B cell (primary cell): ENCODE measurements around the gene DOCK1. TPM values are rescaled to one million over a fixed set of nuclear protein-coding genes. Genes with fewer than 3 reads are reported as not detected.

Experiments used
- ATAC-seq: fragments of 200-7000 bp; cut with Tn5 transposase; one replicate; pipeline ENCODE4 v1.10.0; 2021; ENCODE audit warnings: low read depth, mild to moderate bottlenecking, moderate number of reproducible peaks, moderate library complexity
- CTCF ChIA-PET: fragments of 350-600 bp; sonication (Branson Sonifier 250); formaldehyde crosslinking; loops from one replicate; lab custom pipeline; 2021; ENCODE audit warnings: antibody characterized with exemption, inconsistent platforms; lab: Charles Lee
- POLR2A ChIA-PET: fragments of 350-600 bp; sonication (Branson Sonifier 250); formaldehyde crosslinking; loops from one replicate; lab custom pipeline; 2021; ENCODE audit warnings: antibody characterized with exemption; lab: Charles Lee
- DNase-seq: peaks from one replicate; pipeline ENCODE4 v3.0.0; 2013
- H2AFZ ChIP-seq: 2 replicates; pipeline ENCODE4 v1.6.1; 2012; ENCODE audit warnings: mild to moderate bottlenecking, low read depth, low read length; ENCODE audit not compliant: insufficient read depth, poor library complexity, severe bottlenecking
- H3K27ac ChIP-seq, 2 donors: 1 replicate in 1 of 2; 2 replicates in 1 of 2; pipeline ENCODE4 v1.5.1; 2012 to 2013; ENCODE audit warnings: low read length in 2 of 2, mild to moderate bottlenecking in 2 of 2, moderate library complexity in 1 of 2
- H3K27me3 ChIP-seq, 4 experiments: fragments of 200-600 bp in 1 of 4; sonication (generic) in 1 of 4; replicated peaks in 1 of 4; 1 replicate in 2 of 4; 2 replicates in 2 of 4; pipeline versions ENCODE4 v1.6.1 to v1.7.0; 2013 to 2016; ENCODE audit warnings: low read length in 3 of 4, mild to moderate bottlenecking in 2 of 4, mixed read lengths in 1 of 4, moderate library complexity in 1 of 4; ENCODE audit not compliant: insufficient read depth in 4 of 4, control insufficient read depth in 3 of 4; ENCODE audit errors: control extremely low read depth in 1 of 4
- H3K36me3 ChIP-seq, 2 experiments: replicated peaks in 1 of 2; 1 replicate in 1 of 2; 2 replicates in 1 of 2; pipeline versions ENCODE4 v1.6.1 to v1.7.1; 2013; ENCODE audit warnings: low read length in 1 of 2; ENCODE audit not compliant: insufficient read depth in 2 of 2, control insufficient read depth in 1 of 2; ENCODE audit errors: control extremely low read depth in 1 of 2, extremely low read depth in 1 of 2
- H3K4me1 ChIP-seq, 2 donors: fragments of 200-600 bp in 1 of 2; sonication (generic) in 1 of 2; 1 replicate in 1 of 2; 2 replicates in 1 of 2; pipeline versions ENCODE4 v1.5.1 to v1.6.1; 2013 to 2017; ENCODE audit warnings: low read length in 2 of 2; ENCODE audit not compliant: control insufficient read depth in 2 of 2, insufficient read depth in 2 of 2
- H3K4me2 ChIP-seq: replicated peaks from 2 replicates; pipeline ENCODE3; 2012; ENCODE audit warnings: mild to moderate bottlenecking, low read depth, low read length; ENCODE audit not compliant: poor library complexity, severe bottlenecking
- H3K4me3 ChIP-seq, 5 experiments: fragments of 200-600 bp in 1 of 5; sonication (generic) in 1 of 5; 1 replicate in 3 of 5; 2 replicates in 2 of 5; pipeline versions ENCODE4 v1.5.1 to v1.7.0; 2011 to 2016; ENCODE audit warnings: low read length in 4 of 5, mild to moderate bottlenecking in 4 of 5, low read depth in 2 of 5, control low read depth in 1 of 5, moderate library complexity in 1 of 5; ENCODE audit not compliant: insufficient read depth in 1 of 5; ENCODE audit errors: control extremely low read depth in 1 of 5, extremely low read depth in 1 of 5
- H3K79me2 ChIP-seq: fragments of 200-600 bp; sonication (generic); one replicate; pipeline ENCODE4 v1.6.0; 2016; ENCODE audit warnings: low read length; ENCODE audit not compliant: control insufficient read depth, insufficient read depth
- H3K9ac ChIP-seq: fragments of 200-600 bp; sonication (generic); 2 replicates; pipeline ENCODE4 v1.6.1; 2017; ENCODE audit warnings: mild to moderate bottlenecking, low read length, moderate library complexity
- H3K9me3 ChIP-seq, 3 donors: one replicate each; pipeline versions ENCODE4 v1.6.1 to v1.7.1; 2013; ENCODE audit warnings: low read length in 2 of 3; ENCODE audit not compliant: control insufficient read depth in 2 of 3, insufficient read depth in 1 of 3; ENCODE audit errors: control extremely low read depth in 1 of 3
- H4K20me1 ChIP-seq: 2 replicates; pipeline ENCODE4 v1.6.0; 2012; ENCODE audit warnings: mild to moderate bottlenecking, low read length; ENCODE audit not compliant: insufficient read depth, control insufficient read depth, poor library complexity, severe bottlenecking
- H3K27ac Mint-ChIP-seq: one replicate; pipeline ENCODE4 v1.8.0; 2021; ENCODE audit warnings: mixed read lengths
- H3K27me3 Mint-ChIP-seq: one replicate; pipeline ENCODE4 v1.8.0; 2021; ENCODE audit warnings: mixed read lengths
- H3K4me1 Mint-ChIP-seq: one replicate; pipeline ENCODE4 v1.8.0; 2021; ENCODE audit warnings: mixed read lengths
- H3K4me3 Mint-ChIP-seq: one replicate; pipeline ENCODE4 v1.8.0; 2021; ENCODE audit warnings: mixed read lengths
- H3K9me3 Mint-ChIP-seq: one replicate; pipeline ENCODE4 v1.8.0; 2022; ENCODE audit warnings: mixed read lengths; ENCODE audit not compliant: insufficient read depth
- CTCF ChIP-seq: fragments of 200-600 bp; IDR thresholded peaks from one replicate; pipeline ENCODE4 v1.8.0; 2022; ENCODE audit warnings: antibody characterized with exemption, mild to moderate bottlenecking
- EZH2 ChIP-seq: IDR thresholded peaks from 2 replicates; pipeline ENCODE4 v1.6.1; 2012; ENCODE audit warnings: borderline replicate concordance, low read depth, mild to moderate bottlenecking, moderate library complexity, low read length; ENCODE audit not compliant: insufficient read depth, poor library complexity, severe bottlenecking
- WGBS: methylation state at CpG from one replicate; pipeline ENCODE4 v1.1.5; 2013; ENCODE audit warnings: missing lambda C conversion rate; ENCODE audit not compliant: insufficient coverage; 5-methylcytosine and 5-hydroxymethylcytosine counted together
- intact Hi-C: fragments of 100-400 bp; cut with micrococcal nuclease; formaldehyde crosslinking; loops from one replicate; pipeline ENCODE4 v1.10.0; 2022
- polyA plus RNA-seq: library from polyadenylated mRNA; depleted of rRNA; stranded (reverse); fragments of >200 nt; gene quantifications from 2 replicates; pipeline ENCODE4 v1.2.3, GENCODE V29; 2012
- total RNA-seq, 2 donors: library from RNA; stranded (reverse); fragments of 120-200 nt in 1 of 2; gene quantifications; 1 replicate in 1 of 2; 2 replicates in 1 of 2; pipeline versions ENCODE4 v1.2.3 to v1.2.4, GENCODE V29; 2013 to 2022

Gene DOCK1
- total and polyA plus RNA-seq, 2 donors (not counting 1 experiment from before 2014, with no cell fraction given) = not detected

DNA sequence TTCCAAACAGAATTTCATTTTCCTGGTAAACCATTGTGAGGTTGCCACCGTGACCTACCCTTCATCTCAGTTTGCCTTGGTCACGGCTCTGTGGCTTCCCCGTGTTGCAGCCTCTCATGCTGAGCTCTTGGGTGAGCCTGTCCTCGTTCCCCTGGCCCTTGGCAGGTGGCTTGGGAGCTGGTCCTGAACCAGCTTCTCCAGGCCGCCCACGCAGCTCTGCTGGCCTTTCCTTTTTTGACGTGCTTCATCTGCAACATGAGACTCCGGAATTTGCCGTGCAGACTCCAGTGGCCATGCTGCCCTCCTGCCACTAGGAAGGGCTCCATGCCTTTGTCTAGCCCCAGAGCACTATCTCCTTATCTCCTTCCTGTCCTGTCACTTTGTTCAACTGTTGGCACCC lies 550.9 kb downstream of the DOCK1 start:
- no peaks in the 10 kb centered on the region for H3K79me2 ChIP-seq
- H3K4me1 Mint-ChIP-seq = no peaks in the 10 kb centered on the region
- H3K4me3 Mint-ChIP-seq = no peak overlapping the region
- H3K36me3 ChIP-seq = no peaks in the 10 kb centered on the region
- intact Hi-C loops = no loop called here
- no peak for DNase-seq
- no peak for ATAC-seq
- no peak overlapping the region for H3K9ac ChIP-seq
- H3K27me3 Mint-ChIP-seq = no peaks in the 10 kb centered on the region
- no peak overlapping the region for H3K27ac Mint-ChIP-seq
- no peak for TF ChIP-seq CTCF
- no peak for TF ChIP-seq EZH2
- H3K9me3 ChIP-seq = peaks cover 0 to 24% (median 0%) of the 10 kb centered on the region in 3 donors
- H3K4me1 ChIP-seq = no peaks in the 10 kb centered on the region
- POLR2A ChIA-PET = no interaction called here
- no peak overlapping the region for H2AFZ ChIP-seq
- no peak overlapping the region for H3K27ac ChIP-seq
- CTCF ChIA-PET = no interaction called here
- 75% methylated on average over 9 of the region's 9 CpGs for WGBS
- peaks cover 6% of the 10 kb centered on the region for H3K9me3 Mint-ChIP-seq
- H4K20me1 ChIP-seq = no peaks in the 10 kb centered on the region
- no peaks in the 10 kb centered on the region for H3K27me3 ChIP-seq
- no peak overlapping the region for H3K4me3 ChIP-seq
- no peak overlapping the region for H3K4me2 ChIP-seq

DNA sequence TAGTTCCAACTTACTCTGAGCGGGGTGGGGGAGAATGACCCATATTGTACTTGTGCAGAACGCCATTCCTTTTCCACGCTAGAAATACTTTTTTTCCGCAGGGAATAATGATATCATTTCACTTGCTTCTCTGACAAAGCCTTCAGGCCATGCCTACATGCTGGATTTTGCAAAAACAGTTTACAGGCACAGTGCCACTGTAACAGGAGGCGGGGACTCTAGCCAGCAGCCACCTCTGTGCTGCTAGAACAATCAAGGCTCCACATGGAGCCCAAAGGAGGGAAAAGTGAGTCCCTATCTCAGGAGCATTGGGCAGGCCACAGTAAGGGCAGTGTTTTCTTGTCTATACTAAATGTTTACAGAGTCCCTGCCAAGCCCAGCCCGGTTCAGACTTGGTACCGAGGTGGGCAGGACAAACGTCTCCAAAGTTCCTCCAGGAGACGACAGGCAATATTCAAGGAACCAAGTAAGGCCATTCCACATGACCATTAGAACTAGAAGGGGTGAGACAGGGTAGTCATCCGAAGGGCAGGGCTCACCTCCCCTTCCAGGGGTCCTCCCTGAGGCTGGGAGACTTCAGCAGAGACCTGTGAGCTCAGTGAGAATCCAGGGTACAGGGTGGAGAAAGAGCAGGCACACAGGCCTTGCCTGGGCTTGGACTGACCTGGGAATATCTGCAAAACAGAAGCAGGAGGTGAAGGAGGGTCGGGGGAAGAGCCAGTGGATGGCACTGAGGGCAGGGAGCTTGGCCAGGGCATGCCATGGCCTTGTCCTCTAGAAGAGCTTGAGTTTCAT lies 553.0 kb downstream of the DOCK1 start:
- Mint-ChIP-seq H3K9me3 (peaks cover 6% of the 10 kb centered on the region), H3K27me3 (no peaks in the 10 kb centered on the region), H3K27ac (no peak overlapping the region), H3K4me3 (no peak overlapping the region), H3K4me1 (no peaks in the 10 kb centered on the region)
- H3K9ac ChIP-seq = no peak overlapping the region
- no peaks in the 10 kb centered on the region for H3K27me3 ChIP-seq
- H3K79me2 ChIP-seq = no peaks in the 10 kb centered on the region
- no peak overlapping the region for H3K27ac ChIP-seq
- no peaks in the 10 kb centered on the region for H3K4me1 ChIP-seq
- ChIA-PET CTCF (no interaction called here), POLR2A (no interaction called here)
- no peaks in the 10 kb centered on the region for H3K36me3 ChIP-seq
- DNase-seq (no peak), ATAC-seq (no peak)
- H3K4me2 ChIP-seq = no peak overlapping the region
- intact Hi-C loops = no loop called here
- no peak for TF ChIP-seq CTCF
- TF ChIP-seq EZH2 = no peak
- 91% methylated on average over 9 of the region's 11 CpGs for WGBS
- no peak overlapping the region for H2AFZ ChIP-seq
- no peak overlapping the region for H3K4me3 ChIP-seq
- H3K9me3 ChIP-seq = peaks cover 0 to 24% (median 0%) of the 10 kb centered on the region in 3 donors
- H4K20me1 ChIP-seq = no peaks in the 10 kb centered on the region
